ENCODE measurements around the gene EME2. TPM values are rescaled to one million over a fixed set of nuclear protein-coding genes. Genes with fewer than 3 reads are reported as not detected.

EME2 gene
- total RNA-seq, 2 experiments from 2014 or later, result 15.5 to 15.6 TPM

- H3K4me1 Mint-ChIP-seq (ENCODE audit: low read depth), result peaks cover 14% of the 10 kb centered on the region
- no peak for DNase-seq
- peak overlapping the region; percentile 100 for H3K4me3 Mint-ChIP-seq
- TF ChIP-seq CTCF (IDR thresholded peaks at IDR 0.05), result no peak
- no peaks in the 10 kb centered on the region for H3K27me3 Mint-ChIP-seq
- intact Hi-C loops (cut with micrococcal nuclease), result no loop called here
- peaks cover 12% of the 10 kb centered on the region for H3K36me3 Mint-ChIP-seq (ENCODE audit: low read depth)
- ATAC-seq, result no peak
- POLR2A ChIA-PET, result interaction anchor here (0.9 to 2.2 kb wide), 5 partner anchors 8 to 186 kb away, joined by 3 to 7 read pairs (median 4); partner anchors contain the start of genes NUBP2 and SPSB3
- CTCF ChIA-PET, result interaction anchor here (0.8 to 1.8 kb wide), 3 partner anchors 8 to 155 kb away, joined by 3 to 15 read pairs (median 4); partner anchors contain the start of genes NUBP2 and SPSB3
- no peak overlapping the region for H3K27ac Mint-ChIP-seq
- H3K9me3 Mint-ChIP-seq, result no peaks in the 10 kb centered on the region
Measured at GRCh38 chr16:1774448-1774780, 1.8 kb downstream of the EME2 start.

DNA sequence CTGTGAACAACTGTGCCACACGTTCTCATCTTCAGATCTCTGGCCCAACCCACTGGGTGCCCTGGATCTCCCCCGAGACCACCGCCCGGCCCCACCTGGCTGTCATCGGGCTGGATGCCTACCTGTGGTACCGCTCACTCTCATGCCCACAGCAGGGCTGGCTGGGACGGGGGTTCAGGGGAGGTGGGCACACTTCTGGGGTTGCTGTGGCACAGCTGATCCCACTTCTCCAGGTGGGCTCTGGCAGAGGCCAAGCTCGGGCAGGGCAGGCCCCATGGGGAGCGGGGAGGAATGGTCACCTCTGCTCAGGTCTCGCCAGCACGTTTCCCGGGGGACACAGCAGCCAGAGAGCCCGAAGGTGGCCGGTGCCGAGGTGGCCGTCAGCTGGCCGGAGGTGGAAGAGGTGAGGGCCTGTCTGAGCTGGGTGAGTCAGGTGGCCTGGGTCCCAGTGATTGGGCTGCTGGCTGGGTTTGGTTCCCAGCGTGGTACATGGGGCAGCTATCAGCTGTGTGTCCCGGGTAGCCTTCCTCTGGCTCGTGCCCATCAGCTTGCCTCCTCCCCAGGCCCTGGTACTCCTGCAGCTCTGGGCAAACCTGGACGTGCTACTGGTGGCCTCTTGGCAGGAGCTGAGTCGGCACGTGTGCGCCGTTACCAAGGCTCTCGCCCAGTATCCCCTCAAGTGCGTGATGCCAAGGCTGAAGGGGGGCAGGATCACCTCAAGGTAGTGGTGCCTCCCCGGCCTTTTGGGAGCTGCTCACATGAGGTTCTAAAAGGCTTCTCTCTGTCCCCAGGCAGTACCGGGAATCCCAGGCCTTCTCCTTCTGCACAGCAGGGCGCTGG is 2.6 kb downstream of the EME2 start:
- H3K27ac Mint-ChIP-seq, result no peak overlapping the region
- intact Hi-C loops (cut with micrococcal nuclease), result no loop called here
- no peak for TF ChIP-seq CTCF (IDR thresholded peaks at IDR 0.05)
- ATAC-seq (no peak), DNase-seq (no peak)
- POLR2A ChIA-PET, result interaction anchor here (1.3 to 2.2 kb wide), 3 partner anchors 8 to 185 kb away, joined by 3 to 7 read pairs (median 5); partner anchors contain the start of genes NUBP2 and SPSB3
- H3K4me3 Mint-ChIP-seq, result peak overlapping the region; percentile 27
- peaks cover 12% of the 10 kb centered on the region for H3K4me1 Mint-ChIP-seq (ENCODE audit: low read depth)
- H3K36me3 Mint-ChIP-seq (ENCODE audit: low read depth), result peaks cover 9% of the 10 kb centered on the region
- no peaks in the 10 kb centered on the region for H3K9me3 Mint-ChIP-seq
- CTCF ChIA-PET, result interaction anchor here (1.0 to 1.8 kb wide), 2 partner anchors 7 to 154 kb away, joined by 3 to 15 read pairs; partner anchors contain the start of genes NUBP2 and SPSB3
- H3K27me3 Mint-ChIP-seq, result no peaks in the 10 kb centered on the region

DNA sequence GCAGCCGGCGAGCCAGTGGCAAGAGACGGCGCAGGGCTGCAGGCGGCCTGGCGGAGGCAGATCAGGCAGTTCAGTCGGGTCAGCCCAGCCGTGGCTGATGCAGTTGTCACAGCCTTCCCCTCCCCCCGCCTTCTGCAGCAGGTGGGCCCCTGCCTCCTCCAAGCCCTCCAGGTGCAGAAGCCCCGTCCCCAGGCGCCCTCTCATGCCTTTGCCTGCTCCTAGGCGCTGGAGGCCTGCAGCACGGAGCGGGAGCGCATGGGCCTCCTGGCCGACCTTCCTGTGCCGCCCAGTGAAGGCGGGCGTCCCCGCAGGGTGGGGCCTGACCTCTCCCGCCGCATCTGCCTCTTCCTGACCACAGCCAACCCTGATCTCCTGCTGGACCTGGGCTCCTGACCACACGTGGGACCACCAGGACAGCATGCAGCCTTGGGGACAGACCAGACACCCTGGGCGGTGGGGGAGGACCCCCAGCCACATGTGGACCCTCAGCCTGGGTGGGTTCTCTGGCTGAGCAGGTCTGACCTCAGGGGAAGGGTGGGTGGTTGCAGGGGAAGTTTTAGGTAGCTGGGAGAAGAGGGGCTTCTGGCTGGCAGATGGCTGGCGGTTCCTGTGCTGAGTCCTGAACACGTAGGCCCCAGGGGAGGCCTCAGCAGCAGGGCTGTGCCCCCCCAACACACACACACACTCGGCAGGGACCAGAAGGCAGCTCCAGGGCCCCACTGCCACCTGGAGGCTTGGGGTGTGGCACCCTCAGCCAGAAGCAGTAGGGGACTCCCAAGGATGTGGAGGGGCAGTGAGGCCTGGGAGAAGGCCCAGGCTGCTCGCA is 3.4 kb downstream of the EME2 start:
- intact Hi-C loops (cut with micrococcal nuclease), result no loop called here
- ATAC-seq, result no peak
- Mint-ChIP-seq H3K36me3 (ENCODE audit: low read depth) (peaks cover 9% of the 10 kb centered on the region), H3K4me1 (ENCODE audit: low read depth) (peaks cover 11% of the 10 kb centered on the region), H3K27ac (no peak overlapping the region), H3K4me3 (no peak overlapping the region), H3K27me3 (no peaks in the 10 kb centered on the region), H3K9me3 (no peaks in the 10 kb centered on the region)
- ChIA-PET POLR2A (no interaction called here), CTCF (no interaction called here)
- no peak for TF ChIP-seq CTCF (IDR thresholded peaks at IDR 0.05)
- DNase-seq, result no peak

DNA sequence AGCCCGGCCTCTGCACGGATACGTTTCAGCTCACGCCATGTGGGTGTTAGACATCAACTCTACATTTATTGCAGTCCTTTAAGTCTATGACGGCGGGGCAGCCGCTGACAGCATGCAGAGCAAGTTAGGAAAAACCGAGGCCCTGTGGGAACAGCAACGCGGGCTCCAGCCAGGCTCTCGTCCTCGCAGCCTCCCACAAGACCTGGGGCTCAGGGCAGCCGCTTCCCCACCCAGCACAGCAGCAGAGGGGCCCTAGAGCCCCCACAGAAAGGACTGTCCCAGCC is 4.0 kb downstream of the EME2 start:
- DNase-seq, result no peak
- CTCF ChIA-PET, result no interaction called here
- intact Hi-C loops (cut with micrococcal nuclease), result no loop called here
- no peaks in the 10 kb centered on the region for H3K9me3 Mint-ChIP-seq
- H3K36me3 Mint-ChIP-seq (ENCODE audit: low read depth), result peaks cover 9% of the 10 kb centered on the region
- H3K27me3 Mint-ChIP-seq, result no peaks in the 10 kb centered on the region
- POLR2A ChIA-PET, result no interaction called here
- TF ChIP-seq CTCF (IDR thresholded peaks at IDR 0.05), result no peak
- no peak for ATAC-seq
- no peak overlapping the region for H3K27ac Mint-ChIP-seq
- peaks cover 17% of the 10 kb centered on the region for H3K4me1 Mint-ChIP-seq (ENCODE audit: low read depth)
- H3K4me3 Mint-ChIP-seq, result no peak overlapping the region

DNA sequence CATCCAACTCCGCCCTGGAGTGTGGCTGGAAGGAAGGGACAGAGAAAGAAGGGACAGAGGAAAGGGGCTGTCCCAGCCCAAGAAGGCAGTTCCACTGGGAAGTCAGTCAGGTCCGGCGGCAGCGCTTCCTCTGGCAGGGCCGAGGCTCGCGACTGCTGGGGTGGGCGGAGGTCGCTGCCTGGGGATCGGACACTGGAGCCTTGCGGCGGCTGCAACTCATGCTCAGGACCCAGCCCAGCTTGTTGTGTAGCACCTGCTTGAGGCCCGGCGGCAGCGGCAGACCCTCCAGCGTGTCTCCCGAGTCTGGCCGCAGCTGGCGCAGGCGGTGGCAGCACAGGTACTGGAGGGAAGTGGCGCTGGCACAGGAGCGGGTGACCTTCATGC is 4.4 kb downstream of the EME2 start:
- Mint-ChIP-seq H3K36me3 (ENCODE audit: low read depth) (peaks cover 6% of the 10 kb centered on the region), H3K9me3 (no peaks in the 10 kb centered on the region), H3K4me3 (no peak overlapping the region), H3K27ac (no peak overlapping the region), H3K27me3 (no peaks in the 10 kb centered on the region), H3K4me1 (ENCODE audit: low read depth) (peaks cover 19% of the 10 kb centered on the region)
- ATAC-seq (no peak), DNase-seq (no peak)
- ChIA-PET CTCF (no interaction called here), POLR2A (interaction anchor here (0.6 to 1.1 kb wide), 2 partner anchors 8 to 22 kb away, joined by 3 read pairs; no protein-coding TSS in a partner anchor)
- intact Hi-C loops (cut with micrococcal nuclease), result no loop called here
- TF ChIP-seq CTCF (IDR thresholded peaks at IDR 0.05), result no peak
